ENCODE data around the gene RAD51B.
A peak's percentile ranks its signal among the peaks of the same experiment; 100 is the strongest.

RAD51B gene

DNA sequence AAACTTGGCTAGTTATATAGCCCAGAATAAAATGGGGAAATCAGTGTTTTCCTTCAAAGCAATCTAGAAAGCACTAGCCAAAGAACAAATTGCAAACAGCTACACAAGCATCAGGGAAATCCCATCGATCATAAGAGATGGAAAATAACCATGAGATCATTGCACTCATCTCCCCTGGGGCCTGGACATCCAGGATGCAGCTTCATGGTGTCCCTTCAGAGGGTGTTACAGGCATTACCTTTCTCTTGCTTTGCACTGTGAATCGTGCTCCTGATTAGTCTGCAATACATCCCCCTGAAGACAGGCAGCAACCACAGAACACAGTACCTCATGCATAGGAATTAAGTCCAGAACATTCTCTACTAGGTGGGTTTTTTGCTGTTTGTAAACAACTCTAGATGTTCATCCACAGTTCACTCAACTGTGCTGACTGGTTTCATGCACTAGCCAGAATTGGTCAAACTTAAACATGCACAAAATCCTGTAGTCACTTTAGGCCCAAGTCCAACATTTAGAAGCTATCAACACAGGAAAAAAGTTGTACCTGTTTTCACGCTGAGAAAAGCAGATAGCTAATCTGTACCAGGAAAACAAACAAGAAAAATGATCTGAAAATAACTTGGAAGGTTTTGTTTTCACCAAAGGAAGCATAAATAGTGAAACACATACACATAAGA is 853.2 kb downstream of the RAD51B start:
- DNase-seq (ENCODE audit: low read depth in 1 of 2, low spot score in 1 of 2) = no peak
- in situ Hi-C loops (cut with HindIII; ENCODE audit: low pct_unique_long_range_greater_than_20kb, low sequenced_read_pairs) = no loop called here
- TF ChIP-seq JUND (IDR thresholded peaks at IDR 0.05; ENCODE audit: low read depth) = no peak

DNA sequence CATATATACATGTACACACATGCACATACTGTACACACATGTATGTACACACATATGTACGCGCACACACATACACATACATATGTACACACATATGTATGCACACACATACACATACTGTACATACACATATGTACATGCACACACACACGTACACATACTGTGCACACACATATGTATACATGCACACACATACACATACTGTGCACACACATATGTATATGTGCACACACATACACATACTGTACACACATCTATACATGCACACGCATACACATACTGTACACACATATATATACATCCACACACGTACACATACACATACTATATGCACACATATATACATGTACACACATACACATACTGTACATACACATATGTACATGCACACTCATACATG is 853.9 kb downstream of the RAD51B start:
- TF ChIP-seq JUND (IDR thresholded peaks at IDR 0.05; ENCODE audit: low read depth) = no peak
- no peak for DNase-seq (ENCODE audit: low read depth in 1 of 2, low spot score in 1 of 2)
- in situ Hi-C loops (cut with HindIII; ENCODE audit: low pct_unique_long_range_greater_than_20kb, low sequenced_read_pairs) = no loop called here

GRCh38 chr14:68674538-68675232 is 855.1 kb downstream of the RAD51B start:
- in situ Hi-C loops (cut with HindIII; ENCODE audit: low pct_unique_long_range_greater_than_20kb, low sequenced_read_pairs) = no loop called here
- DNase-seq (ENCODE audit: low read depth in 1 of 2, low spot score in 1 of 2) = no peak
- no peak for TF ChIP-seq JUND (IDR thresholded peaks at IDR 0.05; ENCODE audit: low read depth)

- in situ Hi-C loops (cut with HindIII; ENCODE audit: low pct_unique_long_range_greater_than_20kb, low sequenced_read_pairs) = no loop called here
- no peak for DNase-seq (ENCODE audit: low read depth in 1 of 2, low spot score in 1 of 2)
- TF ChIP-seq JUND (IDR thresholded peaks at IDR 0.05; ENCODE audit: low read depth) = no peak
Observed at GRCh38 chr14:68675233-68675577, 855.6 kb downstream of the RAD51B start.

- TF ChIP-seq JUND (IDR thresholded peaks at IDR 0.05; ENCODE audit: low read depth) = no peak
- in situ Hi-C loops (cut with HindIII; ENCODE audit: low pct_unique_long_range_greater_than_20kb, low sequenced_read_pairs) = no loop called here
- no peak for DNase-seq (ENCODE audit: low read depth in 1 of 2, low spot score in 1 of 2)
Observed at GRCh38 chr14:68676511-68676943, 856.9 kb downstream of the RAD51B start.

DNA sequence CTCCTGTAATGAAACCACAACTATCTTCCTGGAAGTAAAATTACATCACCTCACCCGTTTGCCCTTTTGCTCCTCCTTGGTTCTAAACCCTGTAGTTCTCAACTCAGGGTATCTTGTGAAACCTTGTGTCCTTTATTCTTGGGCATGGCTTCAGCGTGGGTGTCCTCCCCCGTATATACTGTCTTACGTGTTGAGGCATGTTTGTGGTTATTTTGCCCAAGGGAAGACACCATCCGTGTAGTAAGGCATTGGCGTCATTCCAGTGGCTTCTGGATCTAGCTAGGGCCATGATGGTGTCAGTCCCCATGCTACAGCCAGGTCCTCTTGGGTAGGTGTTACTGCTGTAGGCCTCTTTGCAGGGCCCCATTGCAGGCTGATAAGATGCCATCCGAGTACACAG is 857.9 kb downstream of the RAD51B start:
- in situ Hi-C loops (cut with HindIII; ENCODE audit: low pct_unique_long_range_greater_than_20kb, low sequenced_read_pairs) = no loop called here
- TF ChIP-seq JUND (IDR thresholded peaks at IDR 0.05; ENCODE audit: low read depth) = no peak
- DNase-seq (ENCODE audit: low read depth in 1 of 2, low spot score in 1 of 2) = peak in 1 of 2 experiments; percentile 37

DNA sequence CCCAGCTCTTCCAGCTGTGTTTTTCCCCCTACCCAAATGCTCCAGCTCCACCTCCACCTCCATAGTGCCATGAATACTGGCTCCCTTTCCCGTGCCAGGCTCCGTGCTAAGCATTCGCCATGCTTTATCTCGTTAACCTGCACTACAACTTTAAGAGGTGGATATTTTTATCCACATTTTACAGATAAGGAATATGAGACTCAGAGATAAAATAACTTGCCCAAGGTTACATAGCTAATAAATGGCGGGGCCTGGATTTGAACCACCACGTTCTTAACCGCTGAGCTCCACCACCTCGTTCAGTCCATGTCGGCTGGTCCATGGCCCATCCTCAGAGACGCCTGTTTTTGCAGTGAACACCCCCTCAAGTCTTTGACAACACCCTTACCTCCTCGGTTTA is 858.3 kb downstream of the RAD51B start:
- DNase-seq (ENCODE audit: low read depth in 1 of 2, low spot score in 1 of 2) = no peak
- in situ Hi-C loops (cut with HindIII; ENCODE audit: low pct_unique_long_range_greater_than_20kb, low sequenced_read_pairs) = no loop called here
- no peak for TF ChIP-seq JUND (IDR thresholded peaks at IDR 0.05; ENCODE audit: low read depth)

DNA sequence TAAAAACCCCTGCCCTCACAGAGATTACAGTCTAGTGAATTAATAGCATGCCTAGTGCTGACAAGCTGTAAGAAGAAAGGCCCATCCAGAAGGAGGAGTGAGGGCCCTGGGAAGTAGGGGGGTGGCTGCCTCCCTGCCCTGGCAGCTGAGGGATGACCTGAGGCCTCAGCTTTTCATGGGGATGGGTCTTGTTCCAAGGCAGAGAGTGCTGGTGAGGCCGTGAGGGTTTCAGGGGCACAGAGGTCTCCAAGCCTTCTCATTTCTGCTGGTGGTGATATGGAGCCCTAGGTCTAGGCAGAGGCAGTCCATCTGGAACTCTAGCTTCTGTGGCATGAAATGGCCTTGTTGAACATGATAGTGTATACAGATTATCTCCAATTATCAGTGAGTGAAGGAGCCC is 858.9 kb downstream of the RAD51B start:
- in situ Hi-C loops (cut with HindIII; ENCODE audit: low pct_unique_long_range_greater_than_20kb, low sequenced_read_pairs) = no loop called here
- no peak for TF ChIP-seq JUND (IDR thresholded peaks at IDR 0.05; ENCODE audit: low read depth)
- DNase-seq (ENCODE audit: low read depth in 1 of 2, low spot score in 1 of 2) = no peak

GRCh38 chr14:68679301-68679700 is 859.7 kb downstream of the RAD51B start:
- in situ Hi-C loops (cut with HindIII; ENCODE audit: low pct_unique_long_range_greater_than_20kb, low sequenced_read_pairs) = no loop called here
- DNase-seq (ENCODE audit: low read depth in 1 of 2, low spot score in 1 of 2) = no peak
- no peak for TF ChIP-seq JUND (IDR thresholded peaks at IDR 0.05; ENCODE audit: low read depth)

- in situ Hi-C loops (cut with HindIII; ENCODE audit: low pct_unique_long_range_greater_than_20kb, low sequenced_read_pairs) = no loop called here
- DNase-seq (ENCODE audit: low read depth in 1 of 2, low spot score in 1 of 2) = no peak
- TF ChIP-seq JUND (IDR thresholded peaks at IDR 0.05; ENCODE audit: low read depth) = no peak
Observed at GRCh38 chr14:68679746-68680467, 860.3 kb downstream of the RAD51B start.

DNA sequence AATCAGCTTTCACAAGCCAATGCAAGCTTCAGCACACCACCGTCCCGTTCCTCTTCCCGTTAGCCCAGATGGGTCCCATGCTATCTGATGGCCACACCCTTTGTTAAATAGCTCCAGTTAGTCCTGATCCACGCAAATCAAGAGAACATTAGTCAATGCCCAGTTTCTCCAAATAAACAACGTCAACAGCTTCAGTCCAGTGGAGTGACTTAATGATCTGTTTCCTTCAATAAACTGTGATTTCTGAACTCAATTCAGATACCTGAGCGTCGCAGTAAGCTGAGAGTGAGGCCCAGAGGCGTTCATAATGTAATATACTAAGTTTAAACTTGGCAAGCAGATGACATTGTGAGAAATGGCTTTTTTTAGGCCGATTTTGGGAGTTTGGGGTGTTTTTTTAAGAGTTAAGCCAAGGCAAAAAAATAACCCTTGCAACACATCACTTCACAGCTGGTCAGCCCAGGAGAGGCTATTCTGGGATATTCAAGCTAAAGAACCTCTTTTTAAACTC is 861.0 kb downstream of the RAD51B start:
- no peak for TF ChIP-seq JUND (IDR thresholded peaks at IDR 0.05; ENCODE audit: low read depth)
- no peak for DNase-seq (ENCODE audit: low read depth in 1 of 2, low spot score in 1 of 2)
- in situ Hi-C loops (cut with HindIII; ENCODE audit: low pct_unique_long_range_greater_than_20kb, low sequenced_read_pairs) = no loop called here

DNA sequence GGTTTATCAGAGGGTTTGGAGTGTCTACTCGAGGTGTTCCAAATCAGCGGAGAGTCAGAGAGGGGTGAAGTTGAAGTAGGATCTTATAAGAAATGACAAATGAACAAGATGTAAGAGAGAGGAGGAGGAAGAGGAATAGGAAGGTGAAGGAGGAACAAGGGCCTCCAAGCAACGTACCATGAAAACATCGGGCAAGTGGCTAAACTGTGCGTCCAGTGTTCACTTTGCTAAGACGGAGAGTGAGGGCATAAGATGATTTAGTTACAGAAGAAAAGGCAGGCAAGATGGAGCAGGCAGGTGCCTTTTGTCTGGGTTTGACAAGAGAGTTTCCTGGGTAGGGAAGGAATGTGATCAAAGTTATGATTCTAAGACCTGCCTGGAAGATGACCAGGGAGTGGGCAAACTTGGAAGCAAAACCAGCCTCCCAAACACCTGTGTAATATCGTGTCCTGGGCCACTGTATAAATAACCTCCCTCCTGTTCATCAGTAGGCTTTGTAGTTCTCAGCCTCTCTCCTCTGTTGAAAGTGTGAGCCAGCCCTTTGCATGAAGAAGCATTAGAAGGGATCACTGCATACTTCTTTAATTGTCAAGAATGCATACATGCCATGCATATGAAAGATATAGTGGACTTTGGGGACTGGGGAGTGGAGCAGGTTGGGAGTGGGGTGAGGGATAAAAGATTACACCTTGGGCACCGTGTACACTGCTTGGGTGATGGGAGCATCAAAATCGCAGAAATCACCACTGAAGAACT is 861.9 kb downstream of the RAD51B start:
- TF ChIP-seq JUND (IDR thresholded peaks at IDR 0.05; ENCODE audit: low read depth) = no peak
- in situ Hi-C loops (cut with HindIII; ENCODE audit: low pct_unique_long_range_greater_than_20kb, low sequenced_read_pairs) = no loop called here
- no peak for DNase-seq (ENCODE audit: low read depth in 1 of 2, low spot score in 1 of 2)

Data from T47D (cell line).